NCI-H345 (cell line): ENCODE results near the gene RPS23.
"Not testable (repeated sequence)": the region's sequence is repeated elsewhere in the genome, so short reads cannot be mapped to it uniquely, and the experiment has no call there.

Experiments used
- DNase-seq: peaks from one replicate; lab custom pipeline; 2025; lab: John Stamatoyannopoulos, UW

The RPS23 gene

GRCh38 chr5:82290005-82290404, 11.9 kb upstream of the RPS23 start:
- DNase-seq, result no peak

- no peak for DNase-seq
Observed at GRCh38 chr5:82287625-82288024, 9.5 kb upstream of the RPS23 start.

- no peak for DNase-seq
Observed at GRCh38 chr5:82285206-82285605, 7.1 kb upstream of the RPS23 start.

GRCh38 chr5:82283893-82284292, 5.7 kb upstream of the RPS23 start:
- no peak for DNase-seq

- no peak for DNase-seq
Observed at GRCh38 chr5:82278711-82279370, 687 bp upstream of the RPS23 start.

- DNase-seq, result no peak
Observed at GRCh38 chr5:82277613-82277986, 554 bp downstream of the RPS23 start.

GRCh38 chr5:82276800-82277612, 1.1 kb downstream of the RPS23 start:
- DNase-seq, result no peak

- no peak for DNase-seq
Observed at GRCh38 chr5:82275216-82275664, 2.9 kb downstream of the RPS23 start.

GRCh38 chr5:82274343-82275211, 3.6 kb downstream of the RPS23 start:
- no peak for DNase-seq

GRCh38 chr5:82273426-82273825, 4.7 kb downstream of the RPS23 start:
- DNase-seq, result not testable (repeated sequence)

GRCh38 chr5:82272571-82273356, 5.4 kb downstream of the RPS23 start:
- not testable (repeated sequence) for DNase-seq

- DNase-seq, result not testable (repeated sequence)
Observed at GRCh38 chr5:82269363-82269762, 8.8 kb downstream of the RPS23 start.

GRCh38 chr5:82267297-82267933, 10.7 kb downstream of the RPS23 start:
- not testable (repeated sequence) for DNase-seq

GRCh38 chr5:82265047-82265446, 13.1 kb downstream of the RPS23 start:
- DNase-seq, result no peak

GRCh38 chr5:82259172-82259800, 18.9 kb downstream of the RPS23 start:
- DNase-seq, result no peak

- no peak for DNase-seq
Observed at GRCh38 chr5:82257729-82258128, 20.4 kb downstream of the RPS23 start.

GRCh38 chr5:82257247-82257646, 20.9 kb downstream of the RPS23 start:
- no peak for DNase-seq

- DNase-seq, result no peak
Observed at GRCh38 chr5:82255844-82256243, 22.3 kb downstream of the RPS23 start.

GRCh38 chr5:82252744-82253143, 25.4 kb downstream of the RPS23 start:
- no peak for DNase-seq

- DNase-seq, result no peak
Observed at GRCh38 chr5:82246960-82247574, 31.1 kb downstream of the RPS23 start.
